GM19438 (cell line): ENCODE results near the gene GPR156.
"Not testable (repeated sequence)": the region's sequence is repeated elsewhere in the genome, so short reads cannot be mapped to it uniquely, and the experiment has no call there.

Experiments
- ATAC-seq: cut with Tn5 transposase; IDR thresholded peaks from one replicate; pipeline ENCODE4 v1.9.1; 2021; ENCODE audit warnings: low read depth; ENCODE audit not compliant: unreplicated experiment

The GPR156 gene

GRCh38 chr3:120284747-120285507 lies at the start of gene GPR156:
Gene GPR156, minus strand, starts transcription at chr3:120285222. Its CDS starts 41,124 bp downstream, at chr3:120244098.
- no peak for ATAC-seq

- ATAC-seq = no peak
Observed at GRCh38 chr3:120332646-120333045, 47.6 kb upstream of the GPR156 start.

DNA sequence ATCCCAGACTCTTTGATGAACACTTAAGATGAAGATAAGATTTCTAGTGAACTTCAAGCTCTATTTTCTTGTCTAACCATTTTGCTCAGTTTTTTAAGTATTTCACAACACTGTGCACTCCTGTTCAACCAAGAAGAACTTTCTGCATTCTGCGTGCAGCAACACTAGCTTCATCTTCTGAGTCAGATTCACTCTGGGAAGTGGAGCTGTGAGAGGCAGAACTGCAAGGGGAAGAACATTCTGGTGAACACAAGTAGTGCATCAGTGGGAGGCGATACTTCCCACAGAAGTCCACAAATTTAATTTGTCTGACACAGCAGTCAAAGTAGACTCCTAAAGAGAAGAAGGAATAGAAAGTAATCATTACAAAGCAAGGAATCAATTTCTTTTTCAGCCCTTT lies 46.1 kb upstream of the GPR156 start:
- ATAC-seq = no peak

- ATAC-seq = no peak
Observed at GRCh38 chr3:120326784-120327183, 41.8 kb upstream of the GPR156 start.

GRCh38 chr3:120324190-120324589 lies 39.2 kb upstream of the GPR156 start:
- ATAC-seq = no peak

DNA sequence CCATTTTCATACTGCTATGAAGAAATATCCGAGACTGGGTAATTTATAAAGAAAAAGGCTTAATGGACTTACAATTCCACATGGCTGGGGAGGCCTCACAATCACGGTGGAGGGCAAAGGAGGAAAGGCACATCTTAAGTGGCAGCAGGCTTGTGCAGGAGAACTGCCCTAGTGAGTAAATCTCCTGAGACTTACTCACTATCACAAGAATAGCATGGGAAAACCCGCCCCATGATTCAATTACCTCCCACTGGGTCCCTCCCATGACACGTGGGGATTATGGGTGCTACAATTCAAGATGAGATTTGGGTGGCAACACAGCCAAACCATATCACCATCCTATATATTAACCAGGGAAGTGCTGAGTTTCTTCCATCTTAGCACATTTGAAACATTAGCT lies 38.7 kb upstream of the GPR156 start:
- ATAC-seq = not testable (repeated sequence)

DNA sequence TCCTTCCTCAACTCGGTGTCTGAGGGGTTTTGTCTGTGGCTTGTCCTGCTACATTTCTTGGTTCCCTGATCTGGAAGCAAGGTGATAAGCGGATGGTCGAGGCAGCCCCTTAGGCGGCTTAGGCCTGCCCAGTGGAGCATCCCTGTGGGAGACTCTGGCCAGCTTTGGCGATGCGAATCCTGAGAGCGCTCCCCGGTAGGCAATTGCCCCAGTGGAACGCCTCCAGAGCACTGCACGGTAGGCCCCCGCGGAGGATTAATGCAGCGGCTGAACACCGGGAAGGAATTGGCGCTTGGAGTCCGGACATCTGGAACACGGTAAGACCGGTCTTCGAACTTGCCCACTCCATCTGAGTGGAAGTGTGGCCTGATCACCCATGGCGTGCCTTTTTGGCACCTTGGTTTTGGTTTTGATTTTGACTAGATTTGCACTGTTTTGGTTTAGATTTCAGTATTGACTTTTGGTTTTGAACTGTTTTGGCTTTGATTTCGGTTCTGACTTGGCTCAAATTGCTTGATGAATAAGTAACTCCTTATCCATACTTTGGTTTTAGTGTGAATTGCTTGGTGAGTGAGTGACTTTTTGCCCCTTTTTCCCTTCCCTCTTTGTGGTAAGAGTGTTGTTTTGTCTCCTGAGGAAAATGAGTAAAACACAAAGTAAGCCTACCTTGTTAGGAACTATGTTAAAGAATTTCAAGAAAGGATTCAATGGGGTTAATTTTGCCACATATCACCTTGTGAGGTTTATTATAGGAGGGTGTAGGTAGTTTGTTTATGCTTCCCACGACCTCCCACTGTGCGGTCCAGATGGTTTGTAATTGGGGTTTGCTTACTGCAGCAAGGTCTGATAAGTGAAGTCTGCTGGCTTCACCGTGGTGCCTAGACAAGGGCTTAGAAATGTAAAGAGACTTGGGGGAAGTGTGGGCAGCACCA lies 27.1 kb upstream of the GPR156 start:
- no peak for ATAC-seq

- no peak for ATAC-seq
Observed at GRCh38 chr3:120306519-120307455, 21.8 kb upstream of the GPR156 start.

GRCh38 chr3:120304616-120305015 lies 19.6 kb upstream of the GPR156 start:
- no peak for ATAC-seq

DNA sequence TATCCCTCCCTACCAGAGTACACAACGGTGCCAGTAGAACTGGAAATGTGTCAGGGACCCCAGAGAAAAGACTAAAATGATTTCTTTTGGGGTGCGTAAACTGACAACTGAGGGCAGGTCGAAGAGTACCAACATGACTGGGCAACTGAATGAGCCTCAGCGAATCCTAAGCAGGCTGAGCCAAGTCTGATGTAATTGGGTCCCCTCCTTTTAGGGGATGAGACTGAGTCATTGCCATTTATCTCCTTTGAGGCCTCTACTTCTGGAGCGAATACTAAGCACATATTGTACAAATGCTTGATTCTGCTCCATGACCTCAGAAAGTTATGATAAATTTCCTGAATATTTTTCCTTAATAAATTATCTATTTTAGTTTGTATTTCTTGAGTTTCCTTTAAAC lies 17.3 kb upstream of the GPR156 start:
- ATAC-seq = no peak

DNA sequence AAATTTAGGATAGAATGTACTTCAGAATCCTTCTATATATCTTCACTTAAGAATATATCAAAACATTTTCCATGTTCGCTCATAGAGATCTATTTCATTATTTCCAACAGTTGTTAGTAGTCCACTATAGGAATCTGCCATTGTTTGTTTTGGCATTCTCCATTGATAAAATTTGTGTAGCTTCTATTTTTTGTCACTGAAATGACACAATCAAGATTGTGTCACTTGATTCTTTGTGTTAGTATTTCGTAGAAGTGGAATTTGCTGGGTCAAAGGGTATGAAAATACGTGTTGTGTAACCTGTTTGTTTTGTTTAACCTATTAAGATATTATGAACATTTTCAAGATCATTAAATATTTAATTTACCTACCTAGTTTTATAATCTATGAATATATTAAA lies 15.9 kb upstream of the GPR156 start:
- no peak for ATAC-seq

GRCh38 chr3:120299403-120299802 lies 14.4 kb upstream of the GPR156 start:
- ATAC-seq = no peak

- no peak for ATAC-seq
Observed at GRCh38 chr3:120298996-120299395, 14.0 kb upstream of the GPR156 start.

GRCh38 chr3:120291552-120291951 lies 6.5 kb upstream of the GPR156 start:
- ATAC-seq = not testable (repeated sequence)

DNA sequence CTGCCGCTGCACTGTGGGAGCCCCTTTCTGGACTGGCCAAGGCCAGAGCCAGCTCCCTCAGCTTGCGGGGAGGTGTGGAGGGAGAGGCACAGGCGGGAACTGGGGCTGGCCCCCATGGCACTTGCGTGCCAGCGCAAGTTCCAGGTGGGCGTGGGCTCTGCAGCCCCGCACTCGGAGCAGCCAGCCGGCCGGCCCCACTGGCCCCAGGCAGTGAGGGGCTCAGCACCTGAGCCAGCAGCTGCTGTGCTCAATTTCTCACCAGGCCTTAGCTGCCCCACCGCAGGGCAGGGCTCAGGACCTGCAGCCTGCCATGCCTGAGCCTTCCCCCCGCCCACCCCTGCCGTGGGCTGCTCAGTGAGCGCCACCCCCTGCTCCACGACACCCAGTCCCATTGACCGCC lies 4.6 kb upstream of the GPR156 start:
- no peak for ATAC-seq

GRCh38 chr3:120286465-120286864 lies 1.4 kb upstream of the GPR156 start:
- no peak for ATAC-seq

GRCh38 chr3:120285508-120285841 lies 453 bp upstream of the GPR156 start:
- ATAC-seq = no peak

DNA sequence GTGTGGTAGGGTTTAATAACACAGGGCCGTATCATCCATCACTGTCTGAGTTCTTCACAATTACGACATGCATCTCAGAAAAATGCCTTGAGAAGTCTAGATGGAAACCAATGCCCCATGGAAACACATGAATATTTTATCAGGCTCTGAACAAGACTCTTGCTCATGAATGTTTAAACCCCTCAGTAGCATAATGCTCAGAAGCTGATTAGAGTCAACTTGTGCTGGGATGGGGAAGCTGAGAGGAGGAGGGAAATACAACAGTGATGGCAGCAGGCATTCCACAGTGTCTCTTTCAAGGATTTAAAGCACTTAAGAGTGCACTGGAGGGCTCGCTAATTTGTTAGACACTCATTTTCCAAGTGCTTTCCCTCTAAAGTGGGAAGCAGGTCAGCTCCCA lies 3.8 kb downstream of the GPR156 start:
- no peak for ATAC-seq

- ATAC-seq = no peak
Observed at GRCh38 chr3:120280566-120280965, 4.5 kb downstream of the GPR156 start.

- ATAC-seq = no peak
Observed at GRCh38 chr3:120280026-120280425, 5.0 kb downstream of the GPR156 start.

- no peak for ATAC-seq
Observed at GRCh38 chr3:120276767-120277166, 8.3 kb downstream of the GPR156 start.
